T-cell (primary cell): ENCODE measurements around the gene PRKAG1. TPM values are rescaled to one million over a fixed set of nuclear protein-coding genes. Genes with fewer than 3 reads are reported as not detected.

Experiments used
- ATAC-seq, 4 experiments: fragments of 200-7000 bp in 3 of 4; fragments of 150-1000 bp in 1 of 4; cut with Tn5 transposase; replicated peaks in 1 of 4; 1 replicate in 3 of 4; 2 replicates in 1 of 4; pipeline ENCODE4 v1.10.0; 2021; ENCODE audit warnings: moderate library complexity in 3 of 4, mild to moderate bottlenecking in 2 of 4, moderate number of reproducible peaks in 1 of 4
- CTCF ChIA-PET, 2 donors: fragments of 300-600 bp; sonication (Branson Sonifier 250); formaldehyde crosslinking; loops; one replicate each; lab custom pipeline; 2022; ENCODE audit warnings: antibody characterized with exemption in 2 of 2; lab: Charles Lee
- POLR2A ChIA-PET, 2 donors: fragments of 300-600 bp; sonication (Branson Sonifier 250); formaldehyde crosslinking; loops; one replicate each; lab custom pipeline; 2022; ENCODE audit warnings: antibody characterized with exemption in 2 of 2; lab: Charles Lee
- DNase-seq, 35 experiments: peaks; one replicate each; pipeline versions ENCODE4 v3.0.0 to v3.0.0-alpha.2; 2013 to 2023
- H3K27ac ChIP-seq: one replicate; pipeline ENCODE4 v1.5.1; 2013; ENCODE audit warnings: low read length
- H3K27me3 ChIP-seq, 2 experiments: replicated peaks in 1 of 2; 1 replicate in 1 of 2; 2 replicates in 1 of 2; pipeline versions ENCODE4 v1.6.1 to v1.7.0; 2013; ENCODE audit warnings: low read length in 1 of 2, mixed read lengths in 1 of 2; ENCODE audit not compliant: control insufficient read depth in 2 of 2, insufficient read depth in 2 of 2; ENCODE audit errors: extremely low read depth in 1 of 2
- H3K36me3 ChIP-seq, 2 donors: 1 replicate in 1 of 2; 2 replicates in 1 of 2; pipeline versions ENCODE4 v1.6.1 to v1.7.0; 2013; ENCODE audit warnings: low read length in 1 of 2; ENCODE audit not compliant: control insufficient read depth in 2 of 2, insufficient read depth in 1 of 2; ENCODE audit errors: extremely low read depth in 1 of 2
- H3K4me1 ChIP-seq, 2 experiments: 1 replicate in 1 of 2; 2 replicates in 1 of 2; pipeline versions ENCODE4 v1.6.1 to v1.7.0; 2013; ENCODE audit warnings: low read length in 2 of 2, mixed read lengths in 1 of 2; ENCODE audit not compliant: insufficient read depth in 2 of 2, control insufficient read depth in 1 of 2; ENCODE audit errors: extremely low read depth in 1 of 2
- H3K4me3 ChIP-seq, 2 donors: 1 replicate in 1 of 2; 2 replicates in 1 of 2; pipeline versions ENCODE4 v1.5.1 to v1.7.0; 2013; ENCODE audit warnings: mild to moderate bottlenecking in 2 of 2, low read length in 1 of 2, moderate library complexity in 1 of 2; ENCODE audit not compliant: control insufficient read depth in 1 of 2; ENCODE audit errors: extremely low read depth in 1 of 2
- H3K9me3 ChIP-seq: 2 replicates; pipeline ENCODE4 v1.7.0; 2013
- H3K27ac Mint-ChIP-seq, 2 donors: one replicate each; pipeline ENCODE4 v1.8.0; 2020 to 2021; ENCODE audit warnings: mild to moderate bottlenecking in 2 of 2, mixed read lengths in 2 of 2
- H3K27me3 Mint-ChIP-seq, 2 donors: one replicate each; pipeline ENCODE4 v1.8.0; 2021 to 2022; ENCODE audit warnings: mixed read lengths in 2 of 2
- H3K36me3 Mint-ChIP-seq: one replicate; pipeline ENCODE4 v1.8.0; 2021; ENCODE audit warnings: mixed read lengths
- H3K4me1 Mint-ChIP-seq, 3 donors: one replicate each; pipeline ENCODE4 v1.8.0; 2020 to 2022; ENCODE audit warnings: mixed read lengths in 3 of 3, mild to moderate bottlenecking in 1 of 3
- H3K4me3 Mint-ChIP-seq, 3 donors: one replicate each; pipeline ENCODE4 v1.8.0; 2020 to 2022; ENCODE audit warnings: mild to moderate bottlenecking in 3 of 3, mixed read lengths in 3 of 3, moderate library complexity in 3 of 3
- H3K9me3 Mint-ChIP-seq, 3 donors: one replicate each; pipeline ENCODE4 v1.8.0; 2020 to 2022; ENCODE audit warnings: mixed read lengths in 3 of 3
- WGBS: methylation state at CpG from one replicate; pipeline ENCODE4 v1.1.5; 2013; ENCODE audit warnings: missing lambda C conversion rate; ENCODE audit not compliant: insufficient coverage; 5-methylcytosine and 5-hydroxymethylcytosine counted together
- total RNA-seq, 35 experiments: library from RNA in 6 of 35; stranded (reverse) in 6 of 35; fragments of 120-200 nt in 1 of 35; gene quantifications; one replicate each; pipeline versions ENCODE4 v1.2.1 to v1.2.4 and lab custom pipeline; 2013 to 2026

The PRKAG1 gene
- total RNA-seq, 5 donors from 2014 or later (not counting 1 experiment from before 2014, with no cell fraction given), result 42.5 to 54.6 (median 48.3) TPM

DNA sequence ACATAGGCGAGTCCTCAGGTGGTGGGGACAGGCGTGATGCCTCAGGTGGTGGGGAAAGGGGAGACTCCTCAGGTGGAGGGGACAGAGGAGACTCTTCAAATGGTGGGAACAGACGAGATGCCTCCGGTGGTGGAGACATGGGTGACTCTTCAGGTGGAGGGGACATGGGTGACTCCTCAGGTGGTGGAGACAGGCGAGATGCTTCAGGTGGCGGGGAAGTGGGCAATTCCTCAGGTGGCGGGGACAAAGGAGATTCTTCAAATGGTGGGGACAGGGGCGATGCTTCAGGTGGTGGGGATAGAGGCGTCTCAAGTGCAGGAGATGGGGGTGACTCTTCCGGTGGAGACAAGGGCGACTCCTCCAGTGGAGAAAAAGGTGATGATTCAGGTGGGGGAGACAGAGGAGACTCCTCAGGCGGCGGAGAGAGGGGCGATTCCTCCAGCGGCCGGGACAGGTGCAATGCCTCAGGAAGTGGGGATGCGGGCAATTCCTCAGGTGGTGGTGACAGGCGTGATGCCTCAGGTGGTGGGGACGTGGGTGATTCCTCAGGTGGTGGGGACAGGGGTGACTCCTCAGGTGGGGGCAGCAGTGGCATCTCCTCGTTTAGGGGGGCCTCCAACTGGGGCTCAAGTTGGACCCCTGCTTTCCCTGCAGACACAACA, 33.3 kb upstream of the PRKAG1 start:
- peaks cover 63% of the 10 kb centered on the region for H3K36me3 Mint-ChIP-seq
- ChIA-PET POLR2A (no interaction called here), CTCF (no interaction called here)
- no peak for DNase-seq
- ATAC-seq, result no peak
- H3K27ac ChIP-seq, result no peak overlapping the region
- no peaks in the 10 kb centered on the region for H3K27me3 Mint-ChIP-seq
- WGBS, result 95% methylated on average over 16 of the region's 20 CpGs
- no peaks in the 10 kb centered on the region for H3K27me3 ChIP-seq
- H3K4me3 Mint-ChIP-seq, result no peak overlapping the region
- peaks cover 26 to 41% (median 38%) of the 10 kb centered on the region in 3 donors for H3K4me1 Mint-ChIP-seq
- H3K9me3 ChIP-seq, result no peaks in the 10 kb centered on the region
- peaks cover 16 to 32% of the 10 kb centered on the region in 2 experiments for H3K4me1 ChIP-seq
- peaks cover 36 to 82% of the 10 kb centered on the region in 2 donors for H3K36me3 ChIP-seq
- H3K9me3 Mint-ChIP-seq, result no peaks in the 10 kb centered on the region
- no peak overlapping the region for H3K4me3 ChIP-seq
- no peak overlapping the region for H3K27ac Mint-ChIP-seq

DNA sequence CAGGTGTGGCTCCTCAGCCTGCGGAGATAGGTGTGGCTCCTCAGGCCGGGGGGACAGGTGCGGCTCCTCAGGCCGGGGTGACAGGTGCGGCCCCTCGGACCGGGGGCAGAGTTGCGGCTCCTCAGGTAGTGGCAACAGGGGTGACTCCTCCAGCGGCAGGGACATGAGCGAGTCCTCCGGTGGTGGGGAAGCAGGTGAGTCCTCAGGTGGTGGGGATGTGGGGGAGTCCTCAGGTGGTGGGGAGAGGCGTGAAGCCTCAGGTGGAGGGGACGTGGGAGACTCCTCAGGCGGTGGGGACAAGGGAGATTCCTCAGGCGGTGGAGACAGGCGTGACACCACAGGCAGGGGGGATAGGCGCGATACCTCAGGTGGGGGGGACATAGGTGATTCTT, 32.8 kb upstream of the PRKAG1 start:
- Mint-ChIP-seq H3K27me3 (no peaks in the 10 kb centered on the region), H3K36me3 (peaks cover 67% of the 10 kb centered on the region), H3K4me1 (peaks cover 20 to 35% (median 33%) of the 10 kb centered on the region in 3 donors), H3K9me3 (no peaks in the 10 kb centered on the region), H3K4me3 (no peak overlapping the region), H3K27ac (no peak overlapping the region)
- Histone ChIP-seq H3K27me3 (no peaks in the 10 kb centered on the region), H3K27ac (no peak overlapping the region), H3K4me3 (no peak overlapping the region), H3K36me3 (peaks cover 39 to 87% of the 10 kb centered on the region in 2 donors), H3K9me3 (no peaks in the 10 kb centered on the region), H3K4me1 (peaks cover 11 to 27% of the 10 kb centered on the region in 2 experiments)
- ATAC-seq (no peak), DNase-seq (no peak)
- ChIA-PET CTCF (no interaction called here), POLR2A (no interaction called here)
- 97% methylated on average over 15 of the region's 18 CpGs for WGBS

DNA sequence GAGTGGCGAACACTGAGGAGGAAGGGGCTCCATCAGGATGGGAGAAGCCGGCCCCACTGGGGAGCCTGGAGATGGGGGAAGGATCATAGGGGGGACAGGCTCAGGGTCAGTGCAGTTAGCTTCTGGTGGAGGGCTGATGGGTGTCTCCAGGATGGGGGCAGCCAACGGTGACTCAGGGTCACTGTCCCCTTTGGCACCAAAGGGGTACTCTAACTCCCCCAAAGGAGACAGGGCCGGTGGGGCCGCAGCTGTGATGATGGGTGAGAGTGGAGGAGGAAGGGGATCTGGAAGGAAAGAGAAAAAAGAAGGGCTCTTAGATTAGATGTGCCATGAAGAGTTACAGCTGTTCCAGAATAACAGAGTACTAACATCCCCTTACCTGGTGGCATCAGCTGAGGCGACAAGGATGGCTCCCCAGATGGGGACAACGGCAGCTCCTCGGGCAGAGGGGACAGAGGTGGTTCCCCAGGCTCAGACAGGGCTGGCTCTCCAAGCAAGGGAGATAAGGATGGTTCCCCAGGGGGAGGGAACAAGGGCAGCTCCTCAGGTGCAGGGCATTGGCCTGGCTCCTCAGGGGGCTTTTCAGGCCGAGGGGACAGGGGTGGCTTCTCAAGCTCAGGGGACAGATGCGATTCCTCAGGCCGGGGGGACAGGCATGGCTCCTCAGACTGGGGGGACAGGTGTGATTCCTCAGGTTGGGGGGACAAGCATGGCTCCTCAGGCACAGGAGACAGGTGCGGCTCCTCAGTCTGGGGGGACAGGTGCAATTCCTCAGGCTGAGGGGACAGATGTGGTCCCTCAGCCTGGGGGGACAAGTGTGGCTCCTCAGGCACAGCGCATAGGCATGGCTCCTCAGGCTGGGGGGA, 32.2 kb upstream of the PRKAG1 start:
- no peak for DNase-seq
- ChIA-PET CTCF (no interaction called here), POLR2A (no interaction called here)
- H3K4me1 ChIP-seq, result peaks cover 5 to 21% of the 10 kb centered on the region in 2 experiments
- H3K27ac Mint-ChIP-seq, result no peak overlapping the region
- ATAC-seq, result no peak
- H3K27ac ChIP-seq, result no peak overlapping the region
- H3K27me3 ChIP-seq, result no peaks in the 10 kb centered on the region
- peaks cover 14 to 29% (median 27%) of the 10 kb centered on the region in 3 donors for H3K4me1 Mint-ChIP-seq
- 92% methylated on average over 7 of the region's 13 CpGs for WGBS
- H3K4me3 Mint-ChIP-seq, result no peak overlapping the region
- H3K4me3 ChIP-seq, result no peak overlapping the region
- peaks cover 43 to 94% of the 10 kb centered on the region in 2 donors for H3K36me3 ChIP-seq
- no peaks in the 10 kb centered on the region for H3K9me3 Mint-ChIP-seq
- no peaks in the 10 kb centered on the region for H3K9me3 ChIP-seq
- H3K36me3 Mint-ChIP-seq, result peaks cover 71% of the 10 kb centered on the region
- H3K27me3 Mint-ChIP-seq, result no peaks in the 10 kb centered on the region

DNA sequence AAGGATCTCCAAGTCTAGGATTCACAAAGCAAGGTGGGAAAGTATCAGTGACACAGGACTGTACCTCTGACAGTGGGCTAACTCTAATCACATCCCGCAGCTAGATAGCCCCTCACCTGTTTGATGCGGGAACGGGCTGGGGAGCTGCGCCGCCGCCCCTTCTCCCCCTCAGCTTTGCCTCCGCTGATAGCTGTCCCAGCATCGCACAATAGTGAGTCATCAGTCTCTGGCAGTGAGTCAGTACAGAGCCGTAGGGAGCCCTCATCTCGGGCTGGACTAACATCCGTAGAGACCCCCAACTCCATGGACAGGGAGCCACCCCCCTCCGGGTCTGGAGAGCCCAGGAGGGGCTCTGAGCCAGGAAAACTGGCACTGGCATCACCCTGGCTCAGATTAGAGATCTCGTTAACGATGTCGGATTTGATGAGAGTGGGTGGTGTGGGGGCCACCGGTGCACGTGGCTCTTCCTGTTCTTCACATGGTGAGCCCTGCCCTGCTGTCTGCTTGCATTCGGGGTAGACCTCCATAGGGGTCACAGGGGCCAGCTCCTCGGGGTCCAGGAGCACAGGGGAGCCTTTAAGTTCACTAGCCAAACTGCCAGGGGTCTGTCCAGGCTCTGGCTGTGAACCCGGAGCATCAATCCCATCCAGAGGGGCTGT, 31.1 kb upstream of the PRKAG1 start:
- Histone ChIP-seq H3K27me3 (no peaks in the 10 kb centered on the region), H3K36me3 (peaks cover 48 to 98% of the 10 kb centered on the region in 2 donors), H3K9me3 (no peaks in the 10 kb centered on the region), H3K4me3 (no peak overlapping the region), H3K4me1 (peaks cover 0 to 10% of the 10 kb centered on the region in 2 experiments), H3K27ac (no peak overlapping the region)
- no peak for DNase-seq
- Mint-ChIP-seq H3K4me1 (peaks cover 4 to 19% (median 17%) of the 10 kb centered on the region in 3 donors), H3K4me3 (no peak overlapping the region), H3K36me3 (peaks cover 69% of the 10 kb centered on the region), H3K27ac (no peak overlapping the region), H3K27me3 (no peaks in the 10 kb centered on the region), H3K9me3 (no peaks in the 10 kb centered on the region)
- no peak for ATAC-seq
- POLR2A ChIA-PET, result no interaction called here
- CTCF ChIA-PET, result no interaction called here
- 94% methylated on average over 20 of the region's 20 CpGs for WGBS

DNA sequence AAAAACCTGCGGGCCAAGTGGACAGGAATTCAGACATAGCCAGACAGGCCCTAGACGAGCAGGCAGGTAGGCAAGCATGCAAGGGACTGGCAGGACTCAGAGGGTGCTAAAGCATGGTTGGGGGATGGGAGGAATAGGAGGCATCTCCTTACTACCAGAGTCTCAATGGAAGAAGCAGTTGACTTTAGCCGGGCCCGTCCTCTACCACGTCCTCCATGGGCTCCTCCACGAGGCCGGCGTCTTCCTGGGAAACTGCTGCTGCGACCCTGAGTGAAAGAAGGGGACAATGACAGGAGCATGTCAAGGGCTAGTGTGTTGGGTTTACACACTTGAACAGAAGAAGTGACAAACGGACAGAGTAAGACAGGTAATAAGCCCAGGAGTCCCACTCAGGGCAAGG, 30.4 kb upstream of the PRKAG1 start:
- Histone ChIP-seq H3K9me3 (no peaks in the 10 kb centered on the region), H3K27ac (no peak overlapping the region), H3K4me3 (no peak overlapping the region), H3K36me3 (peaks cover 43 to 98% of the 10 kb centered on the region in 2 donors), H3K4me1 (peaks cover 0 to 11% of the 10 kb centered on the region in 2 experiments), H3K27me3 (no peaks in the 10 kb centered on the region)
- DNase-seq (no peak), ATAC-seq (no peak)
- peaks cover 2 to 20% (median 19%) of the 10 kb centered on the region in 3 donors for H3K4me1 Mint-ChIP-seq
- no peaks in the 10 kb centered on the region for H3K27me3 Mint-ChIP-seq
- no peak overlapping the region for H3K27ac Mint-ChIP-seq
- 100% methylated on average over 10 of the region's 10 CpGs for WGBS
- ChIA-PET CTCF (interaction anchor here (0.6 to 1.4 kb wide), 2 partner anchors 12 to 30 kb away, joined by 3 to 4 read pairs; no protein-coding TSS in a partner anchor), POLR2A (no interaction called here)
- H3K36me3 Mint-ChIP-seq, result peaks cover 70% of the 10 kb centered on the region
- H3K4me3 Mint-ChIP-seq, result no peak overlapping the region
- H3K9me3 Mint-ChIP-seq, result no peaks in the 10 kb centered on the region
